HG03139 (cell line): ENCODE data around the gene CYP26B1.
"Not testable (repeated sequence)": the region's sequence is repeated elsewhere in the genome, so short reads cannot be mapped to it uniquely, and the experiment has no call there.

Experiments used
- ATAC-seq: cut with Tn5 transposase; IDR thresholded peaks from one replicate; pipeline ENCODE4 v1.9.1; 2021; ENCODE audit not compliant: unreplicated experiment

CYP26B1 gene

DNA sequence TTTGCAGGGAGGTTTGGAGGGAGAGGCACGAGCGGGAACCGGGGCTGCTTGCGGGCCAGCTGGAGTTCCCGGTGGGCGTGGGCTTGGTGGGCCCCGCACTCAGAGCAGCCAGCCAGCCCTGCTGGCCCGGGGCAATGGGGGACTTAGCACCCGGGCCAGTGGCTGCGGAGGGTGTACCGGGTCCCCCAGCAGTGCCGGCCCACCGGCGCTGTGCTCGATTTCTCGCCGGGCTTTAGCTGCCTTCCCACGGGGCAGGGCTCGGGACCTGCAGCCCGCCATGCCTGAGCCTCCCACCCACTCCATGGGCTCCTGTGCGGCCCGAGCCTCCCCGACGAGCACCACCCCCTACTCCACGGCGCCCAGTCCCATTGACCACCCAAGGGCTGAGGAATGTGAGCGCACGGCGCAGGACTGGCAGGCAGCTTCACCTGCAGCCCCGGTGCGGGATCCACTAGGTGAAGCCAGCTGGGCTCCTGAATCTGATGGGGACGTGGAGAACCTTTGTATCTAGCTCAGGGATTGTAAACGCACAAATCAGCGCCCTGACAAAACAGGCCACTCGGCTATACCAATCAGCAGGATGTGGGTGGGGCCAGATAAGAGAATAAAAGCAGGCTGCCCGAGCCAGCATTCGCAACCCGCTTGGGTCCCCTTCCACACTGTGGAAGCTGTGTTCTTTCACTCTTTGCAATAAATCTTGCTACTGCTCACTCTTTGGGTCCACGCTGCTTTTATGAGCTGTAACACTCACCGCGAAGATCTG, 60.6 kb downstream of the CYP26B1 start:
- not testable (repeated sequence) for ATAC-seq

DNA sequence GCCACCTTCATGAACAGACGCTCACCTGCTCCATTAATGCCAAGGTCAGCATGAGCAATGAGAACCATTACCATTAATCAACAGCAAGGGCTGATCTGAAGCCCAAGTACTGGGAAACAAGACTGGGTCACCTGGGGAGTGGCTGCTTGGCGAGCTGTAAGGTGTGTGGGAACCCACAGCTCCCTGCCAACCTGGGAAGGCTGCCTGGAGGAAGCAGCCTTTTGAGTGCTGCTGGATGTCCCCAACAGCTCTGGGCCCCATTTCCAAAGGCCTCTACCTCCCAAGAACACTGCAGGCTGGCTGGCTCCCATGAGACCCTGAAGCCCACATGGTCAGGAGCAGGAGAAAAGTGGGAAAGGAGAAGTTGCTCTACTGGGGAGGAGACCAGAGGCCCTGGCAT, 62.1 kb downstream of the CYP26B1 start:
- ATAC-seq = no peak

DNA sequence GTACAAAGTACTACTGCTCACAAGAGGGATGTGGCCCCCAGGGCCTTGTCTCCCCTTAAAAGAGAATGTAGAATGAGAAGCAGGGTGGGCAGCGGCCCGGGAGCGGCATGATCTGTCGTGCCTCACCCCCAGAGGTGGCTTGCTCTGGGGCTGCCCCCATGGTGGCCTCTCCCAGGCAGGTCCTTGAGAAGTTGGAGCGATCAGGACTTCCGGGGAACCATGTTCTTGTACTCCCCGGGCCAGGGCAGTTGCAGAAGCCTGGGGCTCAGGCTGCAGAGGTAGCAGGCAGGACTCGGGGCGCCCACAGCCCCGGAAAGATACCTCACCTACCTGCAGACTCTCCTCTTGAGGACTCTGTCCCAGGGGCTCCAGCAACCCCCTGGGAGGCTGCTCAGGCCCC, 62.6 kb downstream of the CYP26B1 start:
- no peak for ATAC-seq

DNA sequence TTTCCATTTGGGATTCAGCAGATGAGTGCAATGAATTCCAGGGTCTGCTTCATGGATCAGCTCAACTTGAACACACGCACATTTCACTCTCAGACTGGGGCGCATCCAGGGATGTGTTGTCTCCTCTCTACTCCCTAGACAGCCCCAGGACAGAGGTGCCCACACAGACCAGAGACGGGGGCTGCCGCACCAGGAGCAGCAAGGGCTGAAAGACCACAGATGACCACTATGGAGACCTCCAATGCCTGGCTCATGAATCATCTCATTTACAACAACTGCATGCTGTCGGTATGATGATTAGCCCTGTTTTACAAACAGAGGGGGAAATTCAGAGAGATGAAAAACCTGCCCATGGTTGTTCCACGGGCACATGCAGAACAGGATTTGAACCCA, 63.1 kb downstream of the CYP26B1 start:
- no peak for ATAC-seq

DNA sequence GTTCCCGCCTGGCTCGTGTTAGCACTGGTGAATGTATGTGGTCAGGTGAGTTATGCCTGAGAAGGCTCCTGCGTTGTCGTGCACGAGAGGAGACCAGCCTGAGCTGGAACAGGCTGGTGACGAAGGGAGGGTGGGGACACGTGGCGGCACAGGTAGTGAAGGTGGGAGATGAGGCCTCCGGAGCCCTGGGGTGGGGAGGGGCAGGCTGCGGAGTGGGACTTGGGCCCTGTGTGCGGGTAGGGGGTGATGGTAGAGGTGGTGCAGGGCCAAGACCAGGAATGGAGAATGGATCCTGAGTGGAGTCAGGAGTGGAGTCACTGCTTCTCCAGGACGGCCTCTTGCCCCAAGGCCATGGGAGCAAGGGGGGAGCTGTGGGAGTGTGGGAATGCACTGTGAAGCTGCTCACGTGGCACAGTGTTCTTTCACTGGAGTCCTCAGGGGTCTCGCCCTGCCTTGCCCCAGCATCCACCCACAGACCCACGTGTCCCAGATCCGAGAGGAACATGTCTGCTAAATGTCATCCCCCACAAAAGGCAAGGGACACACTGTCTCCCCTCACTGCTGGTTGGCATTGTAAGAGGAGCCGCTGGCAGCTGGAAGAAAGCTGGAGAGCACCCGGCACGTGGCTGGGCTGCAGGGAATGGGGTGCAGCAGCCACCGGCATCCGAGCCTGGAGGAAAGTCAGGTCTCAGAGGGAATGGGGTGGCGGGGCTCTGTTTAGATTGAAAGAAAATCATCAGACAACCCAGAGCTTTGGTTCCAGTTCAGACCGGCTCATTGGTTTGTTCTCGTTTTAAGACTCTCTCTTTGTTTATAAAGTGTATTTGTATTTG, 63.7 kb downstream of the CYP26B1 start:
- ATAC-seq = no peak

DNA sequence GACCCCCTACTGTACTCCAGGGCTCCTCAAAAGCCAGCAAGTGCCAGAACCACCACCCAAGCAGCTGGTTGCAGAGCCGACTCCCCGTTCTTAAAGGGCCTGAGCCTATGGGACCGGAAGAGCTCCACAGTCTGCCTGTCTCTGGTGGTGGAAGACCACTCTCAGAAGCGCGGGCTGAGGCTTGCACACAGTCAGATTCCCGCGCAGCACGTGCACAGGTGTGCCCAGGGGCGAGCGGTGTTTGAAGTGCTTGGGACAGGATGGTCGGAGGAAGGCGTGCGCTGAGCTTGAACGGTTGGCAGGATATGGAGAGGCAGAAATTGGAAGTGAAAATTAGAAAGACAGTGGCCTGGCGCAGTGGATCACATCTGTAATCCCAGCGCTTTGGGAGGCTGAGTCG, 64.8 kb downstream of the CYP26B1 start:
- no peak for ATAC-seq

DNA sequence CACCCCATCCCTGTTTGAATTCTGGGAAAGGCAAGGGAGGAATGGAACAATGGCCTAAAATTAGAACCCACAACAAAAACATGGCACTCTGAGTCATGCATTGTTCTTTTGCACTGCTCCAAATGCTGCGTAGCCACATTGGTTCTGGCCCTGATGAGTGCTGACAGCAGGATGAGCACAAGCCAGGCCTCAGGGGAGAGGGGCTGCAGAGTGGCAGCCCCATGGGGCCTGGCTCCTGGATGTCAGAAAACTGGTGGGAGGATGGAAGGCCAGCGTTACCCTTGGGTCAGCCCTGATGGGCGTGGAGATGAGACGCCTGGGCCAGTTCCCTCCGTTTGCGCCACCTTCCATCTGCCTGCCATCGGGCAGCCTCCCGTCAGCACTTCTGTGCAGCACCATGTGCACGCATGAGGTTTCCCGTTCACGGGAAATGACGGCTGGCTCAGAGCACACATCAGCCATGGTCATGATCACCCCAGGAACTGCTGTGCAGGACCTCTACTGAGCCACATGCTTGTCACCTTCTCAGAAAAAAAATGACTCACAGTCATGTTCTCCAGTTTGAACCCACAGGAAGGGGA, 65.6 kb downstream of the CYP26B1 start:
- no peak for ATAC-seq

DNA sequence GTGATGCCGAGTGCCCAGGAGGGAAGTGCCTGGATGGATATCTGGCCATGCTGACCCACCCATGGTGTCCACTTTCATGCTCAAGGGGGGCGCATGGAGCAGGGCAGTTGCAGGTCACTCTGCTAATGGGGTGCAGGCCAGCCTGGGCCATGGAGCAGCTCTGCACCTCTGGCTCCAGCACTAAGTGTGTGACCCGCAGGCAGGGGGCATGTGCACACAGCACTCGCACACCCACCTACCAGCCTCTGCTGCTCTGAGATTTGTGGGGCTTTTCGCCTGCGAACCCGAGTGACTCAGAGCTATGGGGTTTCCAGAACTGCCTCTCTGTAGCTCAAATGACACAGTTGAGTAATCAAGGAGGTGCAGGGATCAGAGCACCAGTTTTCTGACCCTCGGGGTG, 66.2 kb downstream of the CYP26B1 start:
- ATAC-seq = no peak

DNA sequence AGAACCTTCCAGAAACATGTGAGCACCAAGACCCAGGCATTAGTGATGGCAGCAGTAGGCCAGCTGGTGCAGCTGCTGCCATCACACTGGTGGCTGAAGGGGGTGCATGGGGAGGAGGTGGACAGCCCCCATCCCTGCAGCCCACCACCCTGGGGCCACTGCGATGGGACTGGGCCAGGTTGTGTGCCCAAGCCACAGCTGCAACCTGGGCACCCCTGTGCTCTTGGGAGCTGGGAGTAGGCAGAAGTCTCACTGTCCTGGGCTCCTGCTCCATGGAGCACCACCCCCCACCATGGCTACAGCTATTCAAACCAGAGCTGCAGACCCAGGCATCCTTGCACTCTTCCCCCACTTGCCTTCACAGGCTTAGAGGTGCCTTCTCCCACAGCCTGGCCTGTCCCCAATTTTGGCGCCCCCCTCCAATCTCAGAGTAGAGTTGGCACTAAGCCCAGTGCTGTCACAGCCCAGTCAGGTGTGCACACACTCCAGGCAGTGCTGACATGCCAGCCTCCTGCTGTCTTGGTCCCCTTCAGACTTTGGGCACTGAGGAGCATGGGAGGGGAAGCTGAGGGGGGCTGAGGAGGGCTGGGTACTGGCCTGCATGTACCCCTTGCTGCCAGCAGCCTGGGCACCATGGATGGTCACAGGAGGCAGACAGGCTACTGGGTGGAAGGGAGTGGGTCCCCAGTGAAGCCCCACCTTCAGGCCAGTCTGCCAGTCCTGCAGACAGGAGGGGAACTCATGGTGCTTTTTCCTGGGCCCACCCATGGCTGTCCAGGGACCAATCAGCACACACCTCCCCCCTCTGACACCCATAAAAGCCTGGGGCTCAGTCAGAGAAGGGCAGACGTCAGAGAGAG, 67.1 kb downstream of the CYP26B1 start:
- ATAC-seq = no peak
